HepG2 (cell line): ENCODE data around the gene SYMPK. TPM values are rescaled to one million over a fixed set of nuclear protein-coding genes. Genes with fewer than 3 reads are reported as not detected.

Source experiments
- ARNTL ChIP-seq: sonication (generic); formaldehyde crosslinking; IDR thresholded peaks from 2 replicates; pipeline ENCODE4 v1.4.0; 2020; ENCODE audit warnings: mild to moderate bottlenecking, missing genetic modification reagents
- MAF1 ChIP-seq: sonication (generic); formaldehyde crosslinking; IDR thresholded peaks from 2 replicates; pipeline ENCODE4 v1.5.0; 2020; ENCODE audit warnings: missing genetic modification reagents, borderline replicate concordance
- SALL1 ChIP-seq: sonication (generic); formaldehyde crosslinking; IDR thresholded peaks from 2 replicates; pipeline ENCODE4 v1.8.0; 2022; ENCODE audit warnings: mild to moderate bottlenecking, missing genetic modification reagents
- TAF1 ChIP-seq: sonication (generic); formaldehyde crosslinking; IDR thresholded peaks from 2 replicates; pipeline ENCODE4 v1.4.0; 2020; ENCODE audit warnings: missing genetic modification reagents
- XRCC5 ChIP-seq: fragments of 200-400 bp; formaldehyde crosslinking; optimal IDR thresholded peaks from 2 replicates; pipeline ENCODE3; 2017; ENCODE audit warnings: mild to moderate bottlenecking, low read length
- ZNF235 ChIP-seq: sonication (generic); formaldehyde crosslinking; IDR thresholded peaks from 2 replicates; pipeline ENCODE4 v1.8.1; 2023; ENCODE audit warnings: mild to moderate bottlenecking, missing genetic modification reagents, borderline replicate concordance
- ZNF296 ChIP-seq: sonication (generic); formaldehyde crosslinking; conservative IDR thresholded peaks from 2 replicates; pipeline ENCODE4 v1.5.0; 2020; ENCODE audit warnings: mild to moderate bottlenecking, missing genetic modification reagents
- ZNF335 ChIP-seq: sonication (generic); formaldehyde crosslinking; IDR thresholded peaks from 2 replicates; pipeline ENCODE4 v1.4.0; 2020; ENCODE audit warnings: missing genetic modification reagents
- polyA plus RNA-seq, 8 experiments: library from polyadenylated mRNA; depleted of rRNA in 3 of 8; stranded (reverse) in 7 of 8; unstranded in 1 of 8; fragments of >200 nt; fragmentation: Illumina TruSeq in 4 of 8; extraction: Trizol in 4 of 8; gene quantifications; 2 replicates each; pipeline versions ENCODE4 v1.2.1 to v1.2.3, GENCODE V29; 2011 to 2016; ENCODE audit warnings: low read depth in 4 of 8, missing spikeins in 1 of 8, mixed read lengths in 1 of 8; ENCODE audit not compliant: insufficient read depth in 1 of 8
- total RNA-seq, 5 experiments: library from RNA; depleted of rRNA; stranded (reverse); fragments of >200 nt; fragmentation: Illumina TruSeq; extraction: Trizol; gene quantifications; 2 replicates each; pipeline ENCODE4 v1.2.3, GENCODE V29; 2016; ENCODE audit warnings: low read depth in 1 of 5
- TF ChIP-seq, protein P1 (sequence below), 2 experiments: sonication (generic) in 1 of 2; formaldehyde crosslinking in 1 of 2; IDR thresholded peaks; 2 replicates each; pipeline versions ENCODE4 v1.4.0 to v1.6.1; 2016 to 2020; ENCODE audit warnings: borderline replicate concordance in 1 of 2, low read depth in 1 of 2, mild to moderate bottlenecking in 1 of 2, missing genetic modification reagents in 1 of 2
- TF ChIP-seq, protein P2 (sequence below): sonication (generic); formaldehyde crosslinking; IDR thresholded peaks from 2 replicates; pipeline ENCODE4 v1.8.1; 2023; ENCODE audit warnings: missing genetic modification reagents, inconsistent platforms, borderline replicate concordance
- TF ChIP-seq, protein P3 (sequence below): sonication (generic); formaldehyde crosslinking; IDR thresholded peaks from 2 replicates; pipeline ENCODE4 v1.4.0; 2020; ENCODE audit warnings: missing genetic modification reagents
- TF ChIP-seq, protein P4 (sequence below): sonication (generic); formaldehyde crosslinking; IDR thresholded peaks from 2 replicates; pipeline ENCODE4 v1.5.0; 2020; ENCODE audit warnings: missing genetic modification reagents

The SYMPK gene
- total and polyA plus RNA-seq, 2 of the 13 experiments (the other 11 are each of a cell fraction or from before 2014, with no cell fraction given) = 21.9 to 55.7 TPM

DNA sequence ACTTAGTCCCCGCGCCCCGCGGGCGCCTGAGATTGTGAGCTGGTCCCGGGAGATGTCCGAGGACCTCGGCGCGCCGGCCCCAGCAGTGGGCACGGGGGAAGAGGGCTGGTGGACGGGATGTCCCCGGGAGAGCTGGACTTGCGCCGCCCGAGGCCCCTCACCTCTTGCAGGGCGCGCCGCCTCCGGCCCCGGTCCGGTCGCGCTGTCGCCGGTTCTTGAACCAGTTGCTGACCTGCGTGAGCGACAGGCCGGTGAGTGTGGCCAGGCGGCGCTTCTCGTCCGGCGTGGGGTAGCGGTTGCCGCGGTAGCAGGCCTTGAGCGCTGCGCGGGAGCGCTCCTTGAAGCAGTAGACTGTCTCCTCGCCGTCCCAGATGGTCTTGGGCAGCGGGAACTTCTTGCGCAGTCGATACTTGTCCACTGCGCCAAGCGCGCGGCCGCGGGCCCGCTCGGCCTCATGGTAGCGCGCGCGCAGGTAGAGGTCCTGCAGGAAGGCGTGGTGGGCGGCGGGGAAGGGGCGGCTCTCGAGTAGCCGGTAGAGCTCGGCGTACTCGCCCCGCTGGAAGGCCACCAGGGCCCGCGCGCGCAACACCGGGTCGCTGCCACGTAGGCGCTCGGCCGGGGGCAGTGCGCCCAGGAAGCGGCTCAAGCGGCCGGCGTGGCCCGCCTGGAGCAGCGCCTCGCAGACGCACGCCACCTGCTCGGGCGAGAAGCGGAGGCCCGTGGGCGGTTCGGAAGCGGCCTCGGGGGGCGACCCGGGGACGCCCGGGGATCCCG, 94.9 kb downstream of the SYMPK start (continued):
- TF ChIP-seq ZNF335 (CRISPR knock-in tag) (peak; percentile 43; the same call in 1 of the 2 replicates), XRCC5 (no peak), SALL1 (peak; percentile 59), ARNTL (CRISPR knock-in tag) (no peak), ZNF296 (CRISPR knock-in tag) (no peak), ZNF235 (CRISPR knock-in tag) (no peak), MAF1 (CRISPR knock-in tag) (no peak), TAF1 (CRISPR knock-in tag) (peak; percentile 67)
- TF ChIP-seq, protein P1, sequence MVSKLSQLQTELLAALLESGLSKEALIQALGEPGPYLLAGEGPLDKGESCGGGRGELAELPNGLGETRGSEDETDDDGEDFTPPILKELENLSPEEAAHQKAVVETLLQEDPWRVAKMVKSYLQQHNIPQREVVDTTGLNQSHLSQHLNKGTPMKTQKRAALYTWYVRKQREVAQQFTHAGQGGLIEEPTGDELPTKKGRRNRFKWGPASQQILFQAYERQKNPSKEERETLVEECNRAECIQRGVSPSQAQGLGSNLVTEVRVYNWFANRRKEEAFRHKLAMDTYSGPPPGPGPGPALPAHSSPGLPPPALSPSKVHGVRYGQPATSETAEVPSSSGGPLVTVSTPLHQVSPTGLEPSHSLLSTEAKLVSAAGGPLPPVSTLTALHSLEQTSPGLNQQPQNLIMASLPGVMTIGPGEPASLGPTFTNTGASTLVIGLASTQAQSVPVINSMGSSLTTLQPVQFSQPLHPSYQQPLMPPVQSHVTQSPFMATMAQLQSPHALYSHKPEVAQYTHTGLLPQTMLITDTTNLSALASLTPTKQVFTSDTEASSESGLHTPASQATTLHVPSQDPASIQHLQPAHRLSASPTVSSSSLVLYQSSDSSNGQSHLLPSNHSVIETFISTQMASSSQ (IDR thresholded peaks at IDR 0.05; ENCODE audit: low read depth) = no peak
- TF ChIP-seq, protein P1 (CRISPR knock-in tag; IDR thresholded peaks at IDR 0.05; ENCODE audit: borderline replicate concordance) = no peak
- TF ChIP-seq, protein P2, sequence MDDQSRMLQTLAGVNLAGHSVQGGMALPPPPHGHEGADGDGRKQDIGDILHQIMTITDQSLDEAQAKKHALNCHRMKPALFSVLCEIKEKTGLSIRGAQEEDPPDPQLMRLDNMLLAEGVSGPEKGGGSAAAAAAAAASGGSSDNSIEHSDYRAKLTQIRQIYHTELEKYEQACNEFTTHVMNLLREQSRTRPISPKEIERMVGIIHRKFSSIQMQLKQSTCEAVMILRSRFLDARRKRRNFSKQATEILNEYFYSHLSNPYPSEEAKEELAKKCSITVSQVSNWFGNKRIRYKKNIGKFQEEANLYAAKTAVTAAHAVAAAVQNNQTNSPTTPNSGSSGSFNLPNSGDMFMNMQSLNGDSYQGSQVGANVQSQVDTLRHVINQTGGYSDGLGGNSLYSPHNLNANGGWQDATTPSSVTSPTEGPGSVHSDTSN (CRISPR knock-in tag) = no peak
- TF ChIP-seq, protein P3, sequence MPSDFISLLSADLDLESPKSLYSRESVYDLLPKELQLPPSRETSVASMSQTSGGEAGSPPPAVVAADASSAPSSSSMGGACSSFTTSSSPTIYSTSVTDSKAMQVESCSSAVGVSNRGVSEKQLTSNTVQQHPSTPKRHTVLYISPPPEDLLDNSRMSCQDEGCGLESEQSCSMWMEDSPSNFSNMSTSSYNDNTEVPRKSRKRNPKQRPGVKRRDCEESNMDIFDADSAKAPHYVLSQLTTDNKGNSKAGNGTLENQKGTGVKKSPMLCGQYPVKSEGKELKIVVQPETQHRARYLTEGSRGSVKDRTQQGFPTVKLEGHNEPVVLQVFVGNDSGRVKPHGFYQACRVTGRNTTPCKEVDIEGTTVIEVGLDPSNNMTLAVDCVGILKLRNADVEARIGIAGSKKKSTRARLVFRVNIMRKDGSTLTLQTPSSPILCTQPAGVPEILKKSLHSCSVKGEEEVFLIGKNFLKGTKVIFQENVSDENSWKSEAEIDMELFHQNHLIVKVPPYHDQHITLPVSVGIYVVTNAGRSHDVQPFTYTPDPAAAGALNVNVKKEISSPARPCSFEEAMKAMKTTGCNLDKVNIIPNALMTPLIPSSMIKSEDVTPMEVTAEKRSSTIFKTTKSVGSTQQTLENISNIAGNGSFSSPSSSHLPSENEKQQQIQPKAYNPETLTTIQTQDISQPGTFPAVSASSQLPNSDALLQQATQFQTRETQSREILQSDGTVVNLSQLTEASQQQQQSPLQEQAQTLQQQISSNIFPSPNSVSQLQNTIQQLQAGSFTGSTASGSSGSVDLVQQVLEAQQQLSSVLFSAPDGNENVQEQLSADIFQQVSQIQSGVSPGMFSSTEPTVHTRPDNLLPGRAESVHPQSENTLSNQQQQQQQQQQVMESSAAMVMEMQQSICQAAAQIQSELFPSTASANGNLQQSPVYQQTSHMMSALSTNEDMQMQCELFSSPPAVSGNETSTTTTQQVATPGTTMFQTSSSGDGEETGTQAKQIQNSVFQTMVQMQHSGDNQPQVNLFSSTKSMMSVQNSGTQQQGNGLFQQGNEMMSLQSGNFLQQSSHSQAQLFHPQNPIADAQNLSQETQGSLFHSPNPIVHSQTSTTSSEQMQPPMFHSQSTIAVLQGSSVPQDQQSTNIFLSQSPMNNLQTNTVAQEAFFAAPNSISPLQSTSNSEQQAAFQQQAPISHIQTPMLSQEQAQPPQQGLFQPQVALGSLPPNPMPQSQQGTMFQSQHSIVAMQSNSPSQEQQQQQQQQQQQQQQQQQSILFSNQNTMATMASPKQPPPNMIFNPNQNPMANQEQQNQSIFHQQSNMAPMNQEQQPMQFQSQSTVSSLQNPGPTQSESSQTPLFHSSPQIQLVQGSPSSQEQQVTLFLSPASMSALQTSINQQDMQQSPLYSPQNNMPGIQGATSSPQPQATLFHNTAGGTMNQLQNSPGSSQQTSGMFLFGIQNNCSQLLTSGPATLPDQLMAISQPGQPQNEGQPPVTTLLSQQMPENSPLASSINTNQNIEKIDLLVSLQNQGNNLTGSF = no peak
- TF ChIP-seq, protein P4, sequence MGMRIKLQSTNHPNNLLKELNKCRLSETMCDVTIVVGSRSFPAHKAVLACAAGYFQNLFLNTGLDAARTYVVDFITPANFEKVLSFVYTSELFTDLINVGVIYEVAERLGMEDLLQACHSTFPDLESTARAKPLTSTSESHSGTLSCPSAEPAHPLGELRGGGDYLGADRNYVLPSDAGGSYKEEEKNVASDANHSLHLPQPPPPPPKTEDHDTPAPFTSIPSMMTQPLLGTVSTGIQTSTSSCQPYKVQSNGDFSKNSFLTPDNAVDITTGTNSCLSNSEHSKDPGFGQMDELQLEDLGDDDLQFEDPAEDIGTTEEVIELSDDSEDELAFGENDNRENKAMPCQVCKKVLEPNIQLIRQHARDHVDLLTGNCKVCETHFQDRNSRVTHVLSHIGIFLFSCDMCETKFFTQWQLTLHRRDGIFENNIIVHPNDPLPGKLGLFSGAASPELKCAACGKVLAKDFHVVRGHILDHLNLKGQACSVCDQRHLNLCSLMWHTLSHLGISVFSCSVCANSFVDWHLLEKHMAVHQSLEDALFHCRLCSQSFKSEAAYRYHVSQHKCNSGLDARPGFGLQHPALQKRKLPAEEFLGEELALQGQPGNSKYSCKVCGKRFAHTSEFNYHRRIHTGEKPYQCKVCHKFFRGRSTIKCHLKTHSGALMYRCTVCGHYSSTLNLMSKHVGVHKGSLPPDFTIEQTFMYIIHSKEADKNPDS (CRISPR knock-in tag) = no peak
